Epithelial cell of esophagus (primary cell): ENCODE results near the gene PMEL.

Experiments
- DNase-seq: peaks from one replicate; pipeline ENCODE4 v3.0.0; 2010; ENCODE audit warnings: low read depth
- H3K4me3 ChIP-seq: 2 replicates; pipeline ENCODE4 v1.5.1; 2011; ENCODE audit warnings: mild to moderate bottlenecking, low read length, control low read depth
- TF ChIP-seq, protein P1 (sequence below): IDR thresholded peaks from 2 replicates; pipeline ENCODE4 v1.5.1; 2011; ENCODE audit warnings: low read depth, mild to moderate bottlenecking, low read length, control low read depth, inconsistent platforms; ENCODE audit not compliant: insufficient read depth; ENCODE audit errors: missing control alignments

PMEL gene

DNA sequence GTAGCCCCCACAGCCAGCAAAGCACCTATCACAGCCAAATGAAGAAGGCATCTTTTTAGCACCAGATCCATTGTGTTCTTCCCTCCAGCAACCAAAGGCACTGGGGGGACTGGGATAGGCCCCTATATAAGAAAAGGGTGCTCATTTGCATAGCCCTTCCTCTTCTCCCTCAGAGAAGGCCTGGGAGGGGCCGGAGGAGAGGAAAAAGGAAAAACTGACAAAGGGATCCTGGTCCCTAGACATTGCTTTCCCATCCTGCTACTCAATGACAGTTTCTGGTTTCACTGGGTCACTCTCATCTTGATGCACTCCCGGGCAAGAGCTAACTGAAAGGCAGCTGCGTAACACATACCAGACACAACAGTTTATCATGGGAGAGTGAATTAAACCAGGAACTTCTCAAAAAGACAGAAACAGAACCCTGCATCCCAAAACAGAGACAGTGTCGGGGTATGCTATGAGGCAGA, at the start of gene PMEL:
Gene PMEL, minus strand, starts transcription at position 102 of the 467 bp plus-strand sequence. Its CDS starts 31 bp downstream, at position 71.
- TF ChIP-seq, protein P1, sequence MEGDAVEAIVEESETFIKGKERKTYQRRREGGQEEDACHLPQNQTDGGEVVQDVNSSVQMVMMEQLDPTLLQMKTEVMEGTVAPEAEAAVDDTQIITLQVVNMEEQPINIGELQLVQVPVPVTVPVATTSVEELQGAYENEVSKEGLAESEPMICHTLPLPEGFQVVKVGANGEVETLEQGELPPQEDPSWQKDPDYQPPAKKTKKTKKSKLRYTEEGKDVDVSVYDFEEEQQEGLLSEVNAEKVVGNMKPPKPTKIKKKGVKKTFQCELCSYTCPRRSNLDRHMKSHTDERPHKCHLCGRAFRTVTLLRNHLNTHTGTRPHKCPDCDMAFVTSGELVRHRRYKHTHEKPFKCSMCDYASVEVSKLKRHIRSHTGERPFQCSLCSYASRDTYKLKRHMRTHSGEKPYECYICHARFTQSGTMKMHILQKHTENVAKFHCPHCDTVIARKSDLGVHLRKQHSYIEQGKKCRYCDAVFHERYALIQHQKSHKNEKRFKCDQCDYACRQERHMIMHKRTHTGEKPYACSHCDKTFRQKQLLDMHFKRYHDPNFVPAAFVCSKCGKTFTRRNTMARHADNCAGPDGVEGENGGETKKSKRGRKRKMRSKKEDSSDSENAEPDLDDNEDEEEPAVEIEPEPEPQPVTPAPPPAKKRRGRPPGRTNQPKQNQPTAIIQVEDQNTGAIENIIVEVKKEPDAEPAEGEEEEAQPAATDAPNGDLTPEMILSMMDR = no peak
- H3K4me3 ChIP-seq = peak within 1 kb of the TSS; percentile 87
- DNase-seq = no peak

DNA sequence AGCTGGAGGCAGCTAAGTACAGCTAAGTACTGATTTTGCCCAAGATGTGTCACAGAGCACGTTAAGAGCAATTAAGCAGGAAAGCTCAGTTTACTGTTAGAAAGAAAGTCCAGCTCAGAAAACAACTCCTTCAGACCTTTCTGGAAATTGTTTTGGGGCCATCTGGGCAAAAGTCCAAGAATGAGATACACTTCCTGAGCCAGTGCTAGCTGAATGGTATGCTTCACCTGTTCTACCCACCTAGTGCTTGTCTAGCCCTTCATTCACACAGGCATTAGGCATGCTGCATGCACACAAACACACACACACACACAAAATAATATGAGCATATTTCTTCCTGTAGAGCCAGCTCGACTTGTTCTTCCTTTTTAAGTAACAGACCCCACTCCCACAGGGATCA, 48.4 kb upstream of the PMEL start:
- peak; percentile 30 for DNase-seq
- TF ChIP-seq, protein P1 = no peak
- H3K4me3 ChIP-seq = no peak overlapping the region

DNA sequence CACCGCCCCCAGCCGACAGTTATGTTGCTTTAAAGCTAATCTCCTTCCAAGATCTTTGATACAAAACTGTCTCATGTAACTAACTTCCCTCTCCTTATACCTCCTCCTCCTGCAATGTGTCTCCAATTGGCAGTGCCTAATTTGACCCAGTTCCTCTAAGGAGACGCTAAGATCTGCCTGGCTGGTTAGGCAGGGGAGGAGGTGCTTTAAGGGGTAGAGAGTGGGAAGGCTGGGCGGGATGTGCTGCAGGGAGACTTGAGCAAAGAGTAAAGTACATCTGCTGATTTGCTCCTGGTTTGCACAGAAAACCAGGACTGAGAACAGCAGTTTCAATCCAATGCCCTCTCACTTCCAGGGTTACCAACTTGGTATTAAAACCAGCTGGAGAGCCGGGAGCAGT, 47.6 kb upstream of the PMEL start:
- no peak overlapping the region for H3K4me3 ChIP-seq
- no peak for DNase-seq
- TF ChIP-seq, protein P1 = no peak

DNA sequence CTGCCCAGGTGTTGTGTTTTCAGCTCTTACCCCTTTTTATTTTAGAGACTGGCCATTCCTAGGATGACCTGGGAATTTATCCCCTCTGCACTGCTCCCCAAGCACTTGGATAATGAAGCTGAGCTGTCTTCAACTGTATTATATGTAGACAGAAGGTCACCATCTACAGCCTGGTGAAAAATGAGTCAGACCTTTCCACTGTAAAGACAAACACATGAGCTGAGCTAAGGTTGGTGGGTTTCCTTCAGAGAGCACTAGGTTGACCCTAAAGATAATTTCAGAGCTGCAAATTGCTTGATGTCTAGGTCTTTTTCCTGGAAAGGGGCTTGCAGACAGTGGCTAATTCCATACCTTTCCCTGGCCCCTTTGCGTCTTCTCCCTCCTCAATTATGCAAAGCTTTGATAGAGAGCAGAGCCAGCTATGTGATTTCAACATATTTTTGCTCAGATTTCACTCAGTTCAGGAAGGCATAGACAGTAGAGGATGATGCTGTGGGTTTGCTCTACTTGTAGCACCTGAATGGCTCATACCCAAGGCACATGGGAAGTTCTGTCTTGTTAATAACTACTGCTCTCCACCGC, 45.8 kb upstream of the PMEL start:
- TF ChIP-seq, protein P1 = no peak
- DNase-seq = no peak

DNA sequence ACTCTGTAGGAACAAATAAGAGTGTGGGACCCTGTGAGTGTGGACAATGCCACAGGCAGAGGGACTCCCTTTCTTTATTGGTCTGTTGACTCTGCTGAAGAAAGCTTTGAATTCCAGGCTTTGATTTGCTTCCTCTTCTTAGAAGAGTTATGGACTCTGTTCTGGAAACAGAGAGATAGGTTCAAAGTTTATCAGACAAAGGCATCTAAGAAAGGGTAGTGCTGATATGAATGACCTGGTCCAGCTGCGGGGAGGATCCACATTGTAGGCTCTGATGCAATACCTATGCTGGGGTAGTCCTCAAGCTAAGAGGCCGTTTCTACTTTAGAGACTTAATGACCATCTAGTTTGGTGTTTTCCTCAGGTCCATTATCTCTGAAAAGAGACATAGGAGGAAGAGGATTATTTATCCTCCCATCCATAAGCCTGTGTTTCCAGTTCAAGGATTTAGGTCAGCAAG, 44.3 kb upstream of the PMEL start:
- no peak for DNase-seq
- TF ChIP-seq, protein P1 = no peak
- no peak overlapping the region for H3K4me3 ChIP-seq

More for the DNA sequence above, 45.8 kb upstream of the PMEL start:
- H3K4me3 ChIP-seq = no peak overlapping the region

DNA sequence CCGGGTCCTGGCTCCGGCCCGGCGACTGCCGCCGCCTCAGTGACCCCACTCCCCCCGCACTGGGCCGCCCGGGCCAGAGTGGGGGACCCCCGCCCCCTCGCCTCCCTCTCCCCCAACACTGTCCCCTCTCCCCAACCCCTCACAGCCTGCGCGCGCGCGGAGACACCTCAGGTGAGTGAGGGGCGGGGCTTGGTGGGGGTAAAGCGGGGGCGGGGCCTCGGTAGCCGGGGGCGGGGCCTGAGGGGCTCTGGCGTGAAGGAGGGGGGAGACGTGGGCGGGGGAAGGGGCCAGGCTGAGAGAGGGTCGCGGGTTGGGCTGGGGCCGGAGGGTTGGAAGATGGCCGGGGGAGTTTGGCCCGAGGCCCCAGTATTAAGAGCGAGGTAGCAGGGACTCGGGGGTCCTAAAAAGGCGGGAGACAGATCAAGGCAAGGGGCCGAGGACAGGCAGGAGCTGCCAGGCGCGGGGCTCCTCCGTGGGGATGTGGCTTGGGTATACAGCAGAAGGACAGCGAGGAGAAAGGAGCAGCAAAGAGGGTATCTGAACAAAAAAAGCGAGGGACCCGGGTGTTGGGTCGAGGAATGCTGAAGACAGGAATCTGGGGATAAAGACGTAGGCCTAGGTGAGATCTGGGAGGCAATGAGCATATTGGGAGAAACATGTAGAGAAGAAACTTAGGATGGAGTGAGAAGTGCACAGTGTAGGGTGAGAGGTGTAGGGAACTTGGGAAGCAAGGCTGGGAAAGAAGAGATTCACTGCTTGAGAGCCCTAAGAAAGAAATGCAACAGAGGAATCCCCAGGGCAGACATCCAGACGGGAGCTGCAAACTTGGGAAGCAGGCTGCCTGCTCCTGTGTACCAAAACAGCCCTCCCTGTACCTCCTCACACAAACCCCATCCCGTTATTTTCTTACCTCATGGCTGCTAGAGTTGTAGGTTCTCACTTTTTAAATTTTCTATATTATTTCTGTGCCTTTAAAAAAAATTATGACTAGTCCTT, 42.0 kb upstream of the PMEL start:
- TF ChIP-seq, protein P1 = no peak
- peak overlapping the region; percentile 74 for H3K4me3 ChIP-seq
- peak; percentile 36 for DNase-seq
